Colonic mucosa (tissue), 4 donors: ENCODE results near the gene NUP62CL. TPM values are rescaled to one million over a fixed set of nuclear protein-coding genes. Genes with fewer than 3 reads are reported as not detected.

Experiments used
- DNase-seq: peaks from one replicate; pipeline ENCODE4 v3.0.0-alpha.2; 2020
- H3K27ac ChIP-seq: fragments of 200-600 bp; one replicate; pipeline ENCODE4 v1.8.0; 2021
- H3K27me3 ChIP-seq: fragments of 200-600 bp; one replicate; pipeline ENCODE4 v1.8.0; 2021
- H3K36me3 ChIP-seq: fragments of 200-600 bp; one replicate; pipeline ENCODE4 v1.8.0; 2021
- H3K4me1 ChIP-seq: fragments of 200-600 bp; one replicate; pipeline ENCODE4 v1.8.0; 2021; ENCODE audit warnings: mild to moderate bottlenecking
- H3K4me3 ChIP-seq: fragments of 200-600 bp; one replicate; pipeline ENCODE4 v1.8.0; 2021
- H3K9ac ChIP-seq, 2 donors: one replicate each; pipeline ENCODE4 v1.7.0; 2013; ENCODE audit warnings: control low read depth in 2 of 2, low read depth in 2 of 2, low read length in 2 of 2
- H3K9me3 ChIP-seq: fragments of 200-600 bp; one replicate; pipeline ENCODE4 v1.8.0; 2021
- intact Hi-C: fragments of 100-400 bp; cut with DNase I; formaldehyde crosslinking; loops from one replicate; pipeline ENCODE4 v1.14.1; 2022
- total RNA-seq, 2 donors: library from RNA; stranded (reverse); fragmentation: NEBNext Ultra II Directional in 1 of 2; extraction: Animal tissue kit (Norgen Biotek cat#: 25700) in 1 of 2; gene quantifications; one replicate each; pipeline ENCODE4 v1.2.1, GENCODE V29; 2021
- TF ChIP-seq, protein P1 (sequence below): fragments of 200-600 bp; IDR thresholded peaks from one replicate; pipeline ENCODE4 v1.8.0; 2022; ENCODE audit warnings: antibody characterized with exemption, mild to moderate bottlenecking
- donor health status: healthy.
- donor health status: DM: no; HTN: no; CAD: no.
- donor health status: DM: no; HTN: no; CAD: no.

Gene NUP62CL
- total RNA-seq, 2 donors from 2014 or later = 3.7 to 5.6 TPM

DNA sequence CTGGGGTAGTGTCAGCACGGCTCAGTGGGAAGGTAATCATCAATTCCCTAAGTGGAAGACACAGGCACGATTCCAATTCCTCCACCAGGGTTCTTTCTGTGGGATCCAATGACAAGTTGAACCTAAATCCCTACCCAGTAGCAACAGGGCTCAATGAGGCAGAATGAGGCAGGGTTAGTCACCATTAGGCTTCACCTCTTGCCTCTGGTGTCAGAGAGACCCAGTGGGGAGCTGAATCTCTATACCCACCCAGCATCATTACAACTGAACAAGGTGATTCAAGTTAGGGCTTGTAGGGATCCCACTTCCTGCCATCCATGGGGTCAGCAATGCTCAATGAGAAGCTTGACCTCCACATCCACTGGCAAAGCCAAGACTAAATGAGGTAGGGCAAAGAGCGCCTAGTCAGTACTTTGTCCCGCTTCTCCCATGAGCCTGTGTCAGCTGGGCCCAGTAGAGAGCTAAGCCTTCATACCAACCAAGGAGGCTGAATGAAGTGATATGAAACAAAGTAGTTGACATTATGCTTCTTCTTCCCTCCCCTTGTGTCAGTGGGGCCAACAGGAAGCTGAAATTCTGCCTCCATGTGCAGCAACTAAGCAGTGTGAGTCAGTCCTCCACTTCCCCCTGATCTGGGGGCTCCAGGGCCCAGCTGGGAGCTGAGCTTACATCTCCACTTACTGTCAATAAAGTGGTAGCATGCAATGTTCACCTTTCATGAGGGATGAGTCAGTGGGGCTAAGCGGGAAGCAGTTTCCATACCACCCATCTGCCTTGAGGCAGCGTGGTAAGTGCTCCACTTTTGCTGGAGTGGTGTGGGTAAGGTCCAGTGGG is 51.2 kb downstream of the NUP62CL start:
- Histone ChIP-seq H3K36me3 (no peaks in the 10 kb centered on the region), H3K9ac (no peak overlapping the region), H3K27ac (no peak overlapping the region), H3K4me1 (no peaks in the 10 kb centered on the region), H3K27me3 (no peaks in the 10 kb centered on the region), H3K4me3 (no peak overlapping the region), H3K9me3 (no peaks in the 10 kb centered on the region)
- intact Hi-C loops = no loop called here
- TF ChIP-seq, protein P1, sequence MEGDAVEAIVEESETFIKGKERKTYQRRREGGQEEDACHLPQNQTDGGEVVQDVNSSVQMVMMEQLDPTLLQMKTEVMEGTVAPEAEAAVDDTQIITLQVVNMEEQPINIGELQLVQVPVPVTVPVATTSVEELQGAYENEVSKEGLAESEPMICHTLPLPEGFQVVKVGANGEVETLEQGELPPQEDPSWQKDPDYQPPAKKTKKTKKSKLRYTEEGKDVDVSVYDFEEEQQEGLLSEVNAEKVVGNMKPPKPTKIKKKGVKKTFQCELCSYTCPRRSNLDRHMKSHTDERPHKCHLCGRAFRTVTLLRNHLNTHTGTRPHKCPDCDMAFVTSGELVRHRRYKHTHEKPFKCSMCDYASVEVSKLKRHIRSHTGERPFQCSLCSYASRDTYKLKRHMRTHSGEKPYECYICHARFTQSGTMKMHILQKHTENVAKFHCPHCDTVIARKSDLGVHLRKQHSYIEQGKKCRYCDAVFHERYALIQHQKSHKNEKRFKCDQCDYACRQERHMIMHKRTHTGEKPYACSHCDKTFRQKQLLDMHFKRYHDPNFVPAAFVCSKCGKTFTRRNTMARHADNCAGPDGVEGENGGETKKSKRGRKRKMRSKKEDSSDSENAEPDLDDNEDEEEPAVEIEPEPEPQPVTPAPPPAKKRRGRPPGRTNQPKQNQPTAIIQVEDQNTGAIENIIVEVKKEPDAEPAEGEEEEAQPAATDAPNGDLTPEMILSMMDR = no peak
- DNase-seq = no peak

DNA sequence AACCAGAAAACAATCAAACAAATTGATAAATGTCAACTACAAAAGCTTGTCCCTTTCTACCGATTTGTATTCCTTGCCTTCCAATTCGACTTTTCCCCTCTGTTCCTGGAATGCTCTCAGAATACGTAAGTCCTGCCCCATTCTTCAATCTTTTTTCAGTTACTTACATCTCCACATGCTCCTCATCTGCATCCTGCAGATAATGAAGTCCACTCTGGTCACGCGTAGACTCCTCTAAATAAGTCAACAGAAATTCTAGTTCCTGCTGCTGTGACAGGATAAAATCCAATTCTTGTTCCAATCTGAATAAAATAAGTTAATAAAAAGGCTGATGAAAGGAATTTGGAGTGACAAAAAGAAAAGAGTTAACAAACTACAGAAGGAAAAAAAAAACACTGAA is 53.2 kb downstream of the NUP62CL start:
- Histone ChIP-seq H3K9me3 (no peaks in the 10 kb centered on the region), H3K27ac (no peak overlapping the region), H3K36me3 (no peaks in the 10 kb centered on the region), H3K4me3 (no peak overlapping the region), H3K4me1 (no peaks in the 10 kb centered on the region), H3K27me3 (no peaks in the 10 kb centered on the region), H3K9ac (no peak overlapping the region)
- intact Hi-C loops = no loop called here
- TF ChIP-seq, protein P1 = no peak
- DNase-seq = no peak

DNA sequence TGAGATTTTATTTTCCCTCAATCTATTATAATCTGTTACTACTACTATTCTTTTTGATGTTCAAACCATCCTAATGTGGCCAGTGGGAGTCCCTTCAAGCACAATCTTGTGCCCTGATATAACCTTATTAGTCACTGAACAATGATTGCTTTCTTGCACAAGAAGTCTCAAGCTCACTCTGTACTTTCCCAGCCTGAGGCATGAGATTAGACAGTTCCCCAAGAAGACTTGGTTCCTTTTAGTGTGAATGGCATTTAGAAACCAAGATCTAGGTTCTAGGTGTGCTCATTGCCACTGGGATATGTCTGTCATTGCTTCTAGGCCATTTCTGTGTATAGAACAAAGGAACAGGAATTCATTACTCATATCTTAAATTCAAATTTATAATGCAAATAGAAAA is 59.6 kb downstream of the NUP62CL start:
- no peaks in the 10 kb centered on the region for H3K4me1 ChIP-seq
- no peak overlapping the region for H3K9ac ChIP-seq
- H3K36me3 ChIP-seq = no peaks in the 10 kb centered on the region
- no peak overlapping the region for H3K4me3 ChIP-seq
- intact Hi-C loops = no loop called here
- no peak overlapping the region for H3K27ac ChIP-seq
- TF ChIP-seq, protein P1 = no peak
- DNase-seq = no peak
- H3K27me3 ChIP-seq = no peaks in the 10 kb centered on the region
- H3K9me3 ChIP-seq = no peaks in the 10 kb centered on the region

DNA sequence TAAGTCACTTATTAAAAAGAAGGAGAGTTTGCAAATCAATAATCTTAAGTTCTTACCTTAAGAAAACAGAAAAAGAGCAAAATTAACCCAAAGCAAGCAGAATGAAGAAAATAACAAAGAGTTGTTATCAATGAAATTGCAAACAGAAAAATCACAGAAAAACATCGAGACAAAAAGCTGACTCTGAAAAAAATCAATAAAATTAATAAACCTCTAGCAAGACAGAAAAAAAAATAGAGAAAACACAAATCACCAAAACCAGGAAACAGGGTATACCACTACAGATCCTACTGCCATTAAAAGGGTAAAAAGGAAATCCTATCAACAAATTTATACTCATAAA is 70.3 kb downstream of the NUP62CL start:
- Histone ChIP-seq H3K4me1 (no peaks in the 10 kb centered on the region), H3K36me3 (no peaks in the 10 kb centered on the region), H3K27me3 (no peaks in the 10 kb centered on the region), H3K9me3 (no peaks in the 10 kb centered on the region), H3K4me3 (no peak overlapping the region), H3K9ac (no peak overlapping the region), H3K27ac (no peak overlapping the region)
- TF ChIP-seq, protein P1 = no peak
- intact Hi-C loops = no loop called here
- DNase-seq = no peak

DNA sequence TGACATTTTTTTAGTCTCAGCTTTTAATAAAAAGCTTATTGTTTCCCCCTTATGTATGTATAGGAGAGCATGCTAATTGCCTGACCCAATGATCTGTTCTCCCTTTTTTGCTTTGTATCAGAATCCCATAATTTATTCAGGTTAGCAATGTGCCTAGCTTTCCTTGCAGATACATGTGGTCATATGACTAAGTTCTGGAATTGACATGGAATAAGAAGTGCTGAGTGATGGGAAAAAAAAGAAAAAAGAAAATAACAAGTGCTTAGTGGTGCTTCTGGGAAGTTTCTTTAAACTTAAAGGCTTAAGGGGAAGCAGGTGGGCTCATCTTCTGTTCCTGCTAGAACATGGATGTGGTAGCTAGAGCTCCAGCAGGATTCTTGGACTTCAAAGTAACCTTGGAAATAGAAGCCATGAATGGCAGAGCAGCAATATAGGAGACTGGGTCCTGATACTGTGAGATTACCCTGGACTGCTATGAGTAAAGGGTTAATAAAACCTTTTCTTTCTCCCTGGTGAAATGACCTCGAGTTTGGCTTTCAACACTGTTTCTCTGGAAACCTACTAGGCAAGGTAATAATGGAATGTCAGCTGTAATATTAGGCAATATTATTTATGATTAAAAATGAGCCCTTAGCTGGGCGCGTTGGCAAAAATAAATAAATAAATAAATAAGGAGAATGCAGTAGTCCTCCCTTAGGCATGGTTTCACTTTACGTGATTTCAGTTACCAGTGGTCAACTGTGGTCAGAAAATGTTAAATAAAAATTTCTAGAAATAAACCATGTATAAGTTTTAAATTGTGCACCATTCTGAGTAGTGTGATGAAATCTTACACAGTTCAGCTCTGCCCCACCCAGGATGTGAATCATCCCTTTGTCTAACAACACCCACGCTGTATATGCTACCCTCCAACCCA is 70.9 kb downstream of the NUP62CL start:
- intact Hi-C loops = no loop called here
- Histone ChIP-seq H3K27me3 (no peaks in the 10 kb centered on the region), H3K9me3 (no peaks in the 10 kb centered on the region), H3K4me1 (no peaks in the 10 kb centered on the region), H3K9ac (no peak overlapping the region), H3K36me3 (no peaks in the 10 kb centered on the region), H3K27ac (no peak overlapping the region), H3K4me3 (no peak overlapping the region)
- TF ChIP-seq, protein P1 = no peak
- no peak for DNase-seq
